Kidney epithelial cell (primary cell): ENCODE results near the gene DPM1. TPM values are rescaled to one million over a fixed set of nuclear protein-coding genes. Genes with fewer than 3 reads are reported as not detected.

ENCODE experiments used
- DNase-seq: peaks from one replicate; pipeline ENCODE4 v3.0.0-alpha.2; 2010; ENCODE audit warnings: low read depth
- H3K27me3 ChIP-seq: 2 replicates; pipeline ENCODE4 v1.6.0; 2011; ENCODE audit warnings: low read length; ENCODE audit not compliant: control insufficient read depth, insufficient read depth
- H3K36me3 ChIP-seq: 2 replicates; pipeline ENCODE4 v1.5.1; 2011; ENCODE audit warnings: low read length; ENCODE audit not compliant: control insufficient read depth, insufficient read depth
- H3K4me3 ChIP-seq: 2 replicates; pipeline ENCODE4 v1.5.1; 2011; ENCODE audit warnings: low read depth, mild to moderate bottlenecking, control low read depth, low read length
- CTCF ChIP-seq: IDR thresholded peaks from 2 replicates; pipeline ENCODE4 v1.5.1; 2011; ENCODE audit warnings: mild to moderate bottlenecking, moderate library complexity, low read length, control low read depth, inconsistent platforms; ENCODE audit not compliant: insufficient read depth, poor library complexity, severe bottlenecking
- total RNA-seq: library from RNA; depleted of rRNA; stranded (reverse); fragments of >200 nt; gene quantifications from 2 replicates; pipeline ENCODE4 v1.2.3, GENCODE V29; 2015

DPM1 gene
- total RNA-seq, 1 donor from 2014 or later, result 73.3 TPM

- no peak overlapping the region for H3K4me3 ChIP-seq
- TF ChIP-seq CTCF, result no peak
- no peaks in the 10 kb centered on the region for H3K36me3 ChIP-seq
- no peak for DNase-seq
- H3K27me3 ChIP-seq, result no peaks in the 10 kb centered on the region
These were observed 48.9 kb downstream of the DPM1 start for GRCh38 chr20:50909413-50909812.

- TF ChIP-seq CTCF, result no peak
- H3K36me3 ChIP-seq, result no peaks in the 10 kb centered on the region
- DNase-seq, result no peak
- H3K27me3 ChIP-seq, result no peaks in the 10 kb centered on the region
- no peak overlapping the region for H3K4me3 ChIP-seq
These were observed 54.2 kb downstream of the DPM1 start for GRCh38 chr20:50904067-50904570.

- no peak for TF ChIP-seq CTCF
- no peaks in the 10 kb centered on the region for H3K27me3 ChIP-seq
- H3K36me3 ChIP-seq, result no peaks in the 10 kb centered on the region
- DNase-seq, result no peak
- no peak overlapping the region for H3K4me3 ChIP-seq
These were observed 54.8 kb downstream of the DPM1 start for GRCh38 chr20:50903353-50904051.

GRCh38 chr20:50901301-50901700 is 57.0 kb downstream of the DPM1 start:
- no peak overlapping the region for H3K4me3 ChIP-seq
- no peaks in the 10 kb centered on the region for H3K36me3 ChIP-seq
- TF ChIP-seq CTCF, result no peak
- H3K27me3 ChIP-seq, result no peaks in the 10 kb centered on the region
- no peak for DNase-seq

GRCh38 chr20:50900261-50900660 is 58.1 kb downstream of the DPM1 start:
- TF ChIP-seq CTCF, result no peak
- Histone ChIP-seq H3K4me3 (no peak overlapping the region), H3K27me3 (no peaks in the 10 kb centered on the region), H3K36me3 (no peaks in the 10 kb centered on the region)
- no peak for DNase-seq

- Histone ChIP-seq H3K27me3 (no peaks in the 10 kb centered on the region), H3K36me3 (peaks cover under 1% of the 10 kb centered on the region), H3K4me3 (no peak overlapping the region)
- DNase-seq, result no peak
- TF ChIP-seq CTCF, result no peak
These were observed 59.9 kb downstream of the DPM1 start for GRCh38 chr20:50898475-50898874.
